ENCODE data around the gene PDE11A.

DNA sequence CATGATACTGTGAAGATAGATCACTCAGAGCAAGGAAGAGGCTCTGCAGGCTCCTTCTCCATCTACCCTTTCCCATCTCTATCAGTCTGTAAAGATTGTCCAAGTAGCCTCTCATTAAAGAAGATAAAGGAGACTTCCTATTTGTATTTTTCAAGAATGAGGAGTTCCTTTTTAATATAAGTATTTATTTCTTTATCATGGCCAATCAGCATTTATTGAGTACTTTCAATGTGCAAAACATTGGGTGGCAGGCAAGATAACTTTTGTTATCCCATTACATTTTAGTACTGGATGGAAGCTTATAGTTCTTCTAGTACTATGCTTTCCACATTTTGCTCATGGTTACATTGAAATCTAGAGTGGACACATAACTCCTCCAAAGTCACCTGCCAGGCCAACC, 3.6 kb upstream of the PDE11A start:
- TF ChIP-seq, protein P1, sequence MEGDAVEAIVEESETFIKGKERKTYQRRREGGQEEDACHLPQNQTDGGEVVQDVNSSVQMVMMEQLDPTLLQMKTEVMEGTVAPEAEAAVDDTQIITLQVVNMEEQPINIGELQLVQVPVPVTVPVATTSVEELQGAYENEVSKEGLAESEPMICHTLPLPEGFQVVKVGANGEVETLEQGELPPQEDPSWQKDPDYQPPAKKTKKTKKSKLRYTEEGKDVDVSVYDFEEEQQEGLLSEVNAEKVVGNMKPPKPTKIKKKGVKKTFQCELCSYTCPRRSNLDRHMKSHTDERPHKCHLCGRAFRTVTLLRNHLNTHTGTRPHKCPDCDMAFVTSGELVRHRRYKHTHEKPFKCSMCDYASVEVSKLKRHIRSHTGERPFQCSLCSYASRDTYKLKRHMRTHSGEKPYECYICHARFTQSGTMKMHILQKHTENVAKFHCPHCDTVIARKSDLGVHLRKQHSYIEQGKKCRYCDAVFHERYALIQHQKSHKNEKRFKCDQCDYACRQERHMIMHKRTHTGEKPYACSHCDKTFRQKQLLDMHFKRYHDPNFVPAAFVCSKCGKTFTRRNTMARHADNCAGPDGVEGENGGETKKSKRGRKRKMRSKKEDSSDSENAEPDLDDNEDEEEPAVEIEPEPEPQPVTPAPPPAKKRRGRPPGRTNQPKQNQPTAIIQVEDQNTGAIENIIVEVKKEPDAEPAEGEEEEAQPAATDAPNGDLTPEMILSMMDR (IDR thresholded peaks at IDR 0.05), result no peak
- TF ChIP-seq POLR2A (IDR thresholded peaks at IDR 0.05), result no peak
